Mesenchymal stem cell (in vitro differentiated cells and primary cell): ENCODE data around the gene AHCYL1.
A peak's percentile ranks its signal among the peaks of the same experiment; 100 is the strongest.

Experiments
- DNase-seq: peaks from one replicate; pipeline ENCODE4 v3.0.0-alpha.2; 2013
- H2AFZ ChIP-seq: one replicate; pipeline ENCODE4 v1.6.1; 2013; ENCODE audit warnings: low read depth, mild to moderate bottlenecking, control low read depth, inconsistent platforms, low read length, moderate library complexity
- H2AK5ac ChIP-seq: 2 replicates; pipeline ENCODE4 v1.6.1; 2013; ENCODE audit warnings: low read length, moderate library complexity, mild to moderate bottlenecking, inconsistent platforms; ENCODE audit not compliant: severe bottlenecking
- H2BK120ac ChIP-seq: one replicate; pipeline ENCODE4 v1.6.1; 2013; ENCODE audit warnings: low read depth, mild to moderate bottlenecking, inconsistent platforms, low read length, moderate library complexity
- H2BK12ac ChIP-seq, 2 experiments: one replicate each; pipeline ENCODE4 v1.6.1; 2013; ENCODE audit warnings: inconsistent platforms in 2 of 2, low read length in 2 of 2, mild to moderate bottlenecking in 2 of 2, moderate library complexity in 2 of 2, control low read depth in 1 of 2
- H2BK15ac ChIP-seq: one replicate; pipeline ENCODE4 v1.6.1; 2013; ENCODE audit warnings: mild to moderate bottlenecking, low read depth, inconsistent platforms; ENCODE audit not compliant: poor library complexity, severe bottlenecking
- H2BK5ac ChIP-seq: 2 replicates; pipeline ENCODE4 v1.6.1; 2013; ENCODE audit warnings: low read depth, mild to moderate bottlenecking, low read length, control low read depth, inconsistent platforms; ENCODE audit not compliant: poor library complexity, severe bottlenecking
- H3K14ac ChIP-seq, 2 experiments: one replicate each; pipeline ENCODE4 v1.6.1; 2013; ENCODE audit warnings: inconsistent platforms in 2 of 2, low read length in 2 of 2, control low read depth in 1 of 2, mild to moderate bottlenecking in 1 of 2, moderate library complexity in 1 of 2
- H3K18ac ChIP-seq, 2 experiments: one replicate each; pipeline ENCODE4 v1.6.1; 2013; ENCODE audit warnings: inconsistent platforms in 2 of 2, low read length in 2 of 2, control low read depth in 1 of 2, low read depth in 1 of 2, mild to moderate bottlenecking in 1 of 2
- H3K23ac ChIP-seq, 2 experiments: one replicate each; pipeline ENCODE4 v1.6.1; 2013; ENCODE audit warnings: inconsistent platforms in 2 of 2, low read length in 2 of 2, mild to moderate bottlenecking in 2 of 2, moderate library complexity in 2 of 2, control low read depth in 1 of 2
- H3K27ac ChIP-seq: 2 replicates; pipeline ENCODE4 v1.5.1; 2013; ENCODE audit warnings: mild to moderate bottlenecking, moderate library complexity, low read length, control low read depth, inconsistent platforms; ENCODE audit not compliant: poor library complexity, severe bottlenecking
- H3K27me3 ChIP-seq, 2 experiments: 2 replicates each; pipeline versions ENCODE4 v1.6.1 to v1.7.0; 2013; ENCODE audit warnings: low read length in 2 of 2, mild to moderate bottlenecking in 2 of 2, moderate library complexity in 2 of 2, control low read depth in 1 of 2, inconsistent platforms in 1 of 2; ENCODE audit not compliant: control insufficient read depth in 1 of 2, insufficient read depth in 1 of 2
- H3K36me3 ChIP-seq, 2 experiments: 2 replicates each; pipeline versions ENCODE4 v1.6.1 to v1.7.0; 2013; ENCODE audit warnings: low read length in 2 of 2, control low read depth in 1 of 2, inconsistent platforms in 1 of 2, low read depth in 1 of 2, mild to moderate bottlenecking in 1 of 2; ENCODE audit not compliant: insufficient read depth in 2 of 2, control insufficient read depth in 1 of 2
- H3K4ac ChIP-seq, 2 experiments: one replicate each; pipeline ENCODE4 v1.6.1; 2013; ENCODE audit warnings: inconsistent platforms in 2 of 2, low read length in 2 of 2, mild to moderate bottlenecking in 2 of 2, moderate library complexity in 2 of 2, control low read depth in 1 of 2, low read depth in 1 of 2
- H3K4me1 ChIP-seq: 2 replicates; pipeline ENCODE4 v1.6.1; 2013; ENCODE audit warnings: low read depth, low read length, control low read depth; ENCODE audit not compliant: control insufficient read depth, insufficient read depth
- H3K4me2 ChIP-seq: 2 replicates; pipeline ENCODE4 v1.6.1; 2013; ENCODE audit warnings: low read length, mild to moderate bottlenecking, inconsistent platforms; ENCODE audit not compliant: poor library complexity, severe bottlenecking
- H3K4me3 ChIP-seq, 2 experiments: 2 replicates each; pipeline versions ENCODE4 v1.5.1 to v1.7.0; 2013; ENCODE audit warnings: low read length in 2 of 2, mild to moderate bottlenecking in 2 of 2, control low read depth in 1 of 2, low read depth in 1 of 2; ENCODE audit not compliant: insufficient read depth in 1 of 2
- H3K79me1 ChIP-seq: replicated peaks from 2 replicates; pipeline ENCODE4 v1.6.1; 2013; ENCODE audit warnings: mild to moderate bottlenecking, control low read depth, low read length, inconsistent platforms; ENCODE audit not compliant: poor library complexity, severe bottlenecking
- H3K9ac ChIP-seq: 2 replicates; pipeline ENCODE4 v1.7.0; 2013; ENCODE audit warnings: mild to moderate bottlenecking, low read length, moderate library complexity
- H3K9me3 ChIP-seq: 2 replicates; pipeline ENCODE4 v1.7.0; 2013; ENCODE audit warnings: mild to moderate bottlenecking, low read length; ENCODE audit not compliant: control insufficient read depth
- H4K8ac ChIP-seq: one replicate; pipeline ENCODE4 v1.6.1; 2013; ENCODE audit warnings: inconsistent platforms, mild to moderate bottlenecking, low read length, moderate library complexity
- H4K91ac ChIP-seq: one replicate; pipeline ENCODE4 v1.6.1; 2013; ENCODE audit warnings: mild to moderate bottlenecking, low read length, inconsistent platforms
- WGBS: methylation state at CpG from one replicate; pipeline ENCODE4 v1.1.7; 2013; ENCODE audit warnings: mixed read lengths; 5-methylcytosine and 5-hydroxymethylcytosine counted together

Gene AHCYL1

GRCh38 chr1:109985247-109986053 lies 885 bp downstream of the AHCYL1 start:
- H2BK5ac ChIP-seq, result no peak overlapping the region
- peak overlapping the region; percentile 69 for H3K4me2 ChIP-seq
- peak overlapping the region; percentile 80 for H2BK15ac ChIP-seq
- peaks cover 9% of the 10 kb centered on the region for H3K79me1 ChIP-seq
- peak overlapping the region; percentile 84 for H4K91ac ChIP-seq
- no peaks in the 10 kb centered on the region for H3K27me3 ChIP-seq
- no peak overlapping the region for H2AK5ac ChIP-seq
- no peak overlapping the region for H3K27ac ChIP-seq
- H3K36me3 ChIP-seq, result peaks cover 0 to 21% of the 10 kb centered on the region in 2 experiments
- 11% methylated on average over 19 of the region's 22 CpGs for WGBS
- peak overlapping the region; percentile 98 for H3K9ac ChIP-seq
- H2BK12ac ChIP-seq, result peak overlapping the region in 1 of 2 experiments; percentile 3
- H4K8ac ChIP-seq, result no peak overlapping the region
- H3K9me3 ChIP-seq, result no peaks in the 10 kb centered on the region
- DNase-seq, result no peak
- peak overlapping the region in 1 of 2 experiments; percentile 93 for H3K23ac ChIP-seq
- H3K4me1 ChIP-seq, result peaks cover 16% of the 10 kb centered on the region
- peak overlapping the region; percentile 89 to 93 for H3K18ac ChIP-seq
- H2BK120ac ChIP-seq, result peak overlapping the region; percentile 69
- no peak overlapping the region for H2AFZ ChIP-seq
- peak overlapping the region; percentile 88 to 90 for H3K4me3 ChIP-seq
- H3K14ac ChIP-seq, result peak overlapping the region in 1 of 2 experiments; percentile 5
- H3K4ac ChIP-seq, result peak overlapping the region; percentile 59 to 85

- no peak overlapping the region for H2BK5ac ChIP-seq
- no peak for DNase-seq
- no peak overlapping the region for H4K8ac ChIP-seq
- H3K9me3 ChIP-seq, result no peaks in the 10 kb centered on the region
- no CpG with 5 or more reads among the region's 3 CpGs for WGBS
- H3K4ac ChIP-seq, result no peak overlapping the region
- no peak overlapping the region for H3K23ac ChIP-seq
- H2AK5ac ChIP-seq, result no peak overlapping the region
- no peak overlapping the region for H3K14ac ChIP-seq
- H3K4me1 ChIP-seq, result peaks cover 11% of the 10 kb centered on the region
- peaks cover 0 to 27% of the 10 kb centered on the region in 2 experiments for H3K36me3 ChIP-seq
- H4K91ac ChIP-seq, result no peak overlapping the region
- H3K18ac ChIP-seq, result no peak overlapping the region
- H3K4me2 ChIP-seq, result peak overlapping the region; percentile 69
- peak overlapping the region in 1 of 2 experiments; percentile 88 for H3K4me3 ChIP-seq
- no peak overlapping the region for H2BK15ac ChIP-seq
- no peak overlapping the region for H2BK120ac ChIP-seq
- peaks cover 9% of the 10 kb centered on the region for H3K79me1 ChIP-seq
- peak overlapping the region; percentile 98 for H3K9ac ChIP-seq
- no peak overlapping the region for H2AFZ ChIP-seq
- no peaks in the 10 kb centered on the region for H3K27me3 ChIP-seq
- H2BK12ac ChIP-seq, result no peak overlapping the region
- H3K27ac ChIP-seq, result no peak overlapping the region
Measured at GRCh38 chr1:109986054-109986444, 1.5 kb downstream of the AHCYL1 start.

GRCh38 chr1:109988349-109988914 lies 3.9 kb downstream of the AHCYL1 start:
- no peaks in the 10 kb centered on the region for H3K27me3 ChIP-seq
- peaks cover 14% of the 10 kb centered on the region for H3K79me1 ChIP-seq
- H3K18ac ChIP-seq, result no peak overlapping the region
- no peak for DNase-seq
- H4K91ac ChIP-seq, result no peak overlapping the region
- H3K9me3 ChIP-seq, result no peaks in the 10 kb centered on the region
- H2AK5ac ChIP-seq, result no peak overlapping the region
- H2BK12ac ChIP-seq, result no peak overlapping the region
- no peak overlapping the region for H3K4ac ChIP-seq
- H3K14ac ChIP-seq, result no peak overlapping the region
- no peak overlapping the region for H2BK5ac ChIP-seq
- H3K4me1 ChIP-seq, result peaks cover 6% of the 10 kb centered on the region
- no peak overlapping the region for H3K23ac ChIP-seq
- H3K4me3 ChIP-seq, result no peak overlapping the region
- no peak overlapping the region for H3K4me2 ChIP-seq
- H3K9ac ChIP-seq, result no peak overlapping the region
- H3K27ac ChIP-seq, result no peak overlapping the region
- H4K8ac ChIP-seq, result no peak overlapping the region
- no peak overlapping the region for H2AFZ ChIP-seq
- H3K36me3 ChIP-seq, result peaks cover 3 to 34% of the 10 kb centered on the region in 2 experiments
- WGBS, result 100% methylated on average over 2 of the region's 3 CpGs
- H2BK15ac ChIP-seq, result no peak overlapping the region
- no peak overlapping the region for H2BK120ac ChIP-seq

- H4K91ac ChIP-seq, result no peak overlapping the region
- no peak overlapping the region for H3K4ac ChIP-seq
- H3K18ac ChIP-seq, result no peak overlapping the region
- H3K9me3 ChIP-seq, result no peaks in the 10 kb centered on the region
- H2AK5ac ChIP-seq, result no peak overlapping the region
- no peak overlapping the region for H2BK12ac ChIP-seq
- H3K36me3 ChIP-seq, result peaks cover 3 to 34% of the 10 kb centered on the region in 2 experiments
- H3K23ac ChIP-seq, result no peak overlapping the region
- no peak overlapping the region for H2BK120ac ChIP-seq
- H2BK15ac ChIP-seq, result no peak overlapping the region
- WGBS, result 98% methylated on average over 4 of the region's 9 CpGs
- H3K27ac ChIP-seq, result no peak overlapping the region
- H3K27me3 ChIP-seq, result no peaks in the 10 kb centered on the region
- H3K4me3 ChIP-seq, result no peak overlapping the region
- no peak overlapping the region for H2AFZ ChIP-seq
- no peaks in the 10 kb centered on the region for H3K4me1 ChIP-seq
- H3K79me1 ChIP-seq, result peaks cover 18% of the 10 kb centered on the region
- no peak for DNase-seq
- H2BK5ac ChIP-seq, result no peak overlapping the region
- H3K14ac ChIP-seq, result no peak overlapping the region
- H3K4me2 ChIP-seq, result no peak overlapping the region
- H4K8ac ChIP-seq, result no peak overlapping the region
- H3K9ac ChIP-seq, result no peak overlapping the region
Measured at GRCh38 chr1:109989506-109990301, 5.1 kb downstream of the AHCYL1 start.
